Ectodermal cell (in vitro differentiated cells): Measurements from ENCODE around the gene AKAP6.

Experiments
- H3K27ac ChIP-seq: 2 replicates; pipeline ENCODE4 v1.7.0; 2013; ENCODE audit warnings: mild to moderate bottlenecking, low read depth, low read length; ENCODE audit not compliant: insufficient read depth, poor library complexity, severe bottlenecking
- H3K27me3 ChIP-seq: 2 replicates; pipeline ENCODE4 v1.7.0; 2013; ENCODE audit warnings: mild to moderate bottlenecking, low read length; ENCODE audit not compliant: insufficient read depth, control insufficient read depth, poor library complexity, severe bottlenecking
- H3K36me3 ChIP-seq: one replicate; pipeline ENCODE4 v1.7.0; 2013; ENCODE audit warnings: low read length; ENCODE audit not compliant: control insufficient read depth, insufficient read depth
- H3K4me1 ChIP-seq: one replicate; pipeline ENCODE4 v1.7.0; 2013; ENCODE audit warnings: low read length; ENCODE audit not compliant: control insufficient read depth, insufficient read depth
- H3K4me3 ChIP-seq: 2 replicates; pipeline ENCODE4 v1.7.0; 2013; ENCODE audit warnings: low read depth, low read length, control low read depth; ENCODE audit not compliant: insufficient read depth
- H3K9me3 ChIP-seq: 2 replicates; pipeline ENCODE4 v1.7.0; 2013; ENCODE audit warnings: mild to moderate bottlenecking, low read length, moderate library complexity; ENCODE audit not compliant: control insufficient read depth
- WGBS, 2 experiments: methylation state at CpG; one replicate each; pipeline ENCODE4 v1.1.7; 2013; ENCODE audit warnings: missing lambda C conversion rate in 2 of 2; 5-methylcytosine and 5-hydroxymethylcytosine counted together

Gene AKAP6

DNA sequence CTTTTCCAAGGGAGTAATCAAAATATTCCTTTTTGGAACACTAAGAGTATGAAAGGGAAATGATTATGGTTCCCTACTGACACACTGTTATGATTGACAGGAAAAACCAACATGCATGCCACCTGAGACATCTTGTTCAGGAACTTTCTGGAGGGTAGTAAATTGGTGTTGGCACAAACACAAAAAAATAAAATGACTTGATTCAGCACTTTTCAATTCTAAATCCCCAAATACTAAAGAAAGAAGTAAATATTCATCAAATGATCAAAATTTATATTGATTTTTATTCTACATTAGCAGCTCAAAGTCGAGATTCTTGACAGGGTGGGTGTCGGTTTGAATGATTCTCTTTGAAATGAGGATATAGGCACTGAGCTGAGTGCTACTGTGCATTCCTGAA lies 338.2 kb downstream of the AKAP6 start:
- Histone ChIP-seq H3K4me3 (no peak overlapping the region), H3K27ac (no peak overlapping the region), H3K4me1 (no peaks in the 10 kb centered on the region), H3K27me3 (no peaks in the 10 kb centered on the region), H3K36me3 (no peaks in the 10 kb centered on the region), H3K9me3 (no peaks in the 10 kb centered on the region)
- 96 to 100% methylated on average over 2 of the region's 2 CpGs for WGBS, 2 experiments

DNA sequence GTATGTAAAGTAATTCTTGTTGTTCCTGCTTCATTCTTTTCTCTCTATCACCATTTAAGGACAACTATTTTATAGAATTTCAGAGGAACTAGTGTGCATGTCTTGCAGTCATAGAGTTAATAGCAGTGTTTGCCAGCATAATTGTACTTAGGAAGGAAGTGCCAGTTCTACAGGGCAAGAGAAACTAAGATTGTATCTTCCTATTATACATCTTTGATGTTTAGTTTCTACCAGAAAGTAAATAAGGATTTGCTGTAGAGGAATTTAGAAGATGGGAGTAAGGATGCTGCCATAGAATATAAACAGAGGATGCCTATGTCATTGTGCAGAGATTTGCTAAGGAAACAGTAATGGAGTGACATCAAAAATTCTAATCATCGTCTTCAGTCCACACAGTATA lies 338.7 kb downstream of the AKAP6 start:
- H3K4me1 ChIP-seq, result no peaks in the 10 kb centered on the region
- no peaks in the 10 kb centered on the region for H3K9me3 ChIP-seq
- no peaks in the 10 kb centered on the region for H3K36me3 ChIP-seq
- H3K27me3 ChIP-seq, result no peaks in the 10 kb centered on the region
- H3K4me3 ChIP-seq, result no peak overlapping the region
- WGBS, 2 experiments, result 100% methylated on average over 1 of the region's 1 CpG
- H3K27ac ChIP-seq, result no peak overlapping the region

DNA sequence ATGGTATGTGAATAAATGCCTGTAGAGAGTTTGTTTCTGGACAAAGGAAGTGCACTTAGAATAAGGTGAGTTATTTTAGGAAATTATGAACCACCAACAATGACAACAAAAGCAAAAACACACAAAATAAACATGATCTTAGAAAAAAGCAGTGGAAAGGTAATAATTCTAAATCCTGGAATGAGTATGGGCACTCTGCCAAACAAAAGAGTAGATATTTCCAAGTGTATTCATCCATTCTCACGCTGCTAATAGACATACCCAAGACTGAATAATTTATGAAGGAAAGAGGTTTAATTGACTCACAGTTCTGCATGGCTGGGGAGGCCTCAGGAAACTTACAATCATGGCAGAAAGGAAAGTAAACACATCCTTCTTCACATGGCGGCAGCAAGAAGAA lies 340.3 kb downstream of the AKAP6 start:
- Histone ChIP-seq H3K27ac (no peak overlapping the region), H3K9me3 (no peaks in the 10 kb centered on the region)
- WGBS, 2 experiments, result 95% methylated on average over 1 to 2 of the region's 2 CpGs

GRCh38 chr14:32675433-32675832 lies 346.3 kb downstream of the AKAP6 start:
- peaks cover 5% of the 10 kb centered on the region for H3K4me1 ChIP-seq
- no peaks in the 10 kb centered on the region for H3K9me3 ChIP-seq
- H3K36me3 ChIP-seq, result no peaks in the 10 kb centered on the region
- H3K4me3 ChIP-seq, result no peak overlapping the region
- no peaks in the 10 kb centered on the region for H3K27me3 ChIP-seq
- H3K27ac ChIP-seq, result no peak overlapping the region
- no CpG with 5 or more reads among the region's 1 CpG for WGBS, 2 experiments

More for the DNA sequence above, 340.3 kb downstream of the AKAP6 start:
- no peaks in the 10 kb centered on the region for H3K27me3 ChIP-seq
- no peaks in the 10 kb centered on the region for H3K4me1 ChIP-seq
- H3K36me3 ChIP-seq, result no peaks in the 10 kb centered on the region
- H3K4me3 ChIP-seq, result no peak overlapping the region

- 93% methylated on average over 5 of the region's 5 CpGs for WGBS, 2 experiments
Measured at GRCh38 chr14:32677129-32677780, 348.2 kb downstream of the AKAP6 start.

DNA sequence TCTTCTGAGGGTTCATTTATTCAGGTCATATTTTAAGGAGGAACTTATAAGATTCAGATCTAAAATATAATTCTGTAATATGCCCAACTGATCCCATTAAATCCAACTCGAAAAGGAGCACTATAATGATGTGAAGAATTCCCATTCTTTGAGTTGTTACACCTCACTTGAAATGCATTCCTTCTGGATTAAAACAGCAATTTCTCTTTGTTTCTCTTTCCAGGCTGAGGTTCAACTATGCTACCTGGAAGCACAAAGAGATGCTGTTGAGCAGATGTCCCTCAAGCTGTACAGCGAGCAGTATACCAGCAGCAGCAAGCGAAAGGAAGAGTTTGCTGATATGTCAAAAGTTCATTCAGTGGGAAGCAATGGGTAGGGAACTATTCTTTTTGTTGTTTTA lies 349.0 kb downstream of the AKAP6 start:
- no peaks in the 10 kb centered on the region for H3K36me3 ChIP-seq
- 92 to 98% methylated on average over 2 to 3 of the region's 3 CpGs for WGBS, 2 experiments
- H3K27me3 ChIP-seq, result no peaks in the 10 kb centered on the region
- H3K4me1 ChIP-seq, result peaks cover 5% of the 10 kb centered on the region
- no peak overlapping the region for H3K4me3 ChIP-seq
- H3K27ac ChIP-seq, result no peak overlapping the region
- no peaks in the 10 kb centered on the region for H3K9me3 ChIP-seq

More at GRCh38 chr14:32677129-32677780, 348.2 kb downstream of the AKAP6 start:
- peaks cover 5% of the 10 kb centered on the region for H3K4me1 ChIP-seq
- no peaks in the 10 kb centered on the region for H3K9me3 ChIP-seq
- H3K4me3 ChIP-seq, result no peak overlapping the region
- H3K27ac ChIP-seq, result no peak overlapping the region
- H3K27me3 ChIP-seq, result no peaks in the 10 kb centered on the region
- H3K36me3 ChIP-seq, result no peaks in the 10 kb centered on the region

DNA sequence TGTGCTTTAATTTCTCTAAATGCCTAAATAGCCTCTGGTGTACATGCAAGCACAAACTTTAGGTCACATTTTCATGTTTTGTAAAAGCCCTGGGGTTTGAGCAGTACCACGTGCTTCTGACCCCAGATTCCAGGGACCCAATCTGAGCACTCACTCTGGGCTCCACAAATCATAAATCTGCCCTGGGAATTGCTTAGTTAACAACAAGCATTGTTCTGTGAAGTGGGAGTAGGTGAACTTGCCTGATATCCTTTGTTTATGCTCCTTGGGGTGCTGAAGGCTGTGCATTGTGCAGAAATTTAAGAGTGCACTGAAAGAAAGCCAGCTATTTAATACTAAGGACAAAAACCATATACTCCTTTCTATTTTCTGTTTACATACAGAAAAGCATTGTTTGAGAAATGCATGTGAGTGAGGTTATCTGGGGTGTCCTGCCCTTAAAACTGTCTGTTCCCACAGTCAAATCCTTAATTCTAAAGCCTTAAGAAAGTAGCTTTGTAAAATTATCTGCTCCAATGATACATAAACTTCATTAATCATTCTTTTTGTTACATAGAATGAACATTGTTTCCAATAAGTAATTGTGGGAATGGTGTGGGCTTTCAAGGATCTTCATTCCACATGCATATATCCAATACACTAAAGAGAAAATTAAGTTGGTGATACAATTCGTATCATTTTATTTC lies 351.0 kb downstream of the AKAP6 start:
- Histone ChIP-seq H3K4me3 (no peak overlapping the region), H3K27ac (no peak overlapping the region), H3K36me3 (no peaks in the 10 kb centered on the region), H3K9me3 (no peaks in the 10 kb centered on the region), H3K4me1 (peaks cover 5% of the 10 kb centered on the region), H3K27me3 (no peaks in the 10 kb centered on the region)
- WGBS, 2 experiments, result 55 to 76% methylated on average over 1 to 2 of the region's 2 CpGs

- Histone ChIP-seq H3K36me3 (no peaks in the 10 kb centered on the region), H3K4me1 (peaks cover 5% of the 10 kb centered on the region), H3K27ac (no peak overlapping the region), H3K27me3 (no peaks in the 10 kb centered on the region), H3K9me3 (no peaks in the 10 kb centered on the region), H3K4me3 (no peak overlapping the region)
Measured at GRCh38 chr14:32681598-32681997, 352.5 kb downstream of the AKAP6 start.

GRCh38 chr14:32682214-32682613 lies 353.1 kb downstream of the AKAP6 start:
- Histone ChIP-seq H3K9me3 (no peaks in the 10 kb centered on the region), H3K4me3 (no peak overlapping the region), H3K4me1 (peaks cover 5% of the 10 kb centered on the region), H3K27me3 (no peaks in the 10 kb centered on the region), H3K36me3 (no peaks in the 10 kb centered on the region), H3K27ac (no peak overlapping the region)
- 96% methylated on average over 3 of the region's 3 CpGs for WGBS, 2 experiments

DNA sequence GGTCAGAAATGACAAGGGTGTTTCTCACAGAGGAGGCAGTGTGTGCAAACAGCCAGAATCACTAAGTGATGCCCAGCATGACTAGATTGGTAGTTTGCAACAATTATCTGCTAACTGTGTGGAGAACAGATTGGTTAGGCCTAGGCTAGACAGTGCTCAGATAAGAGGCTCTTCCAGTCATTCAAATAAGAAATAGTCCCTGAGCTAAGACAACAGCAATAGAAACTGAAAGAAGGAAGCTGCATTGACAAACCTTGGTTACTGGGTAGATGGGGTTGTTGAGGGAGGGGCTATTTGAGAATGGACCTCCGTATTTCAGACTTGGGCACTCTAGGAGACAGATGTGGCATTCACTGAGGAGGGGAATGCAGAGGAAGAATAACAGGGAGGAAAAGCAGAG lies 354.6 kb downstream of the AKAP6 start:
- no peaks in the 10 kb centered on the region for H3K36me3 ChIP-seq
- no peaks in the 10 kb centered on the region for H3K27me3 ChIP-seq
- WGBS, 2 experiments, result 84 to 87% methylated on average over 1 of the region's 1 CpG
- H3K27ac ChIP-seq, result no peak overlapping the region
- no peak overlapping the region for H3K4me3 ChIP-seq
- H3K9me3 ChIP-seq, result no peaks in the 10 kb centered on the region
- peaks cover 5% of the 10 kb centered on the region for H3K4me1 ChIP-seq
